GM12878 (cell line): ENCODE data around the gene MTMR4. TPM values are rescaled to one million over a fixed set of nuclear protein-coding genes. Genes with fewer than 3 reads are reported as not detected.
A peak's percentile ranks its signal among the peaks of the same experiment; 100 is the strongest.

Experiments
- ATAC-seq: fragments of 200-7000 bp; cut with Tn5 transposase; 3 replicates; pipeline ENCODE4 v1.9.1; 2020; ENCODE audit warnings: mild to moderate bottlenecking, moderate library complexity
- BruUV-seq: library from RNA; stranded (reverse); fragments of 400-500 nt; replicated peaks from 2 replicates; lab custom pipeline; 2021; lab: Mats Ljungman, UMichigan
- CTCF ChIA-PET: fragments of 300-600 bp; sonication (Branson Sonifier 250); formaldehyde crosslinking; extraction: SDS; loops from one replicate; lab custom pipeline; 2021; ENCODE audit warnings: inconsistent platforms; lab: Yijun Ruan, JAX
- POLR2A ChIA-PET: fragments of 350-600 bp; formaldehyde crosslinking; extraction: SDS; loops from one replicate; lab custom pipeline; 2021; ENCODE audit warnings: inconsistent platforms; lab: Charles Lee
- RAD21 ChIA-PET: fragments of 300-600 bp; sonication (Branson Sonifier 250); formaldehyde crosslinking; loops from one replicate; lab custom pipeline; 2023; ENCODE audit warnings: antibody characterized with exemption; ENCODE audit not compliant: unreplicated experiment; lab: Charles Lee
- SMC1A ChIA-PET: fragments of 300-600 bp; sonication (Branson Sonifier 250); formaldehyde crosslinking; loops from one replicate; lab custom pipeline; 2023; ENCODE audit not compliant: unreplicated experiment, uncharacterized antibody; lab: Charles Lee
- DNase-seq: peaks from one replicate; pipeline ENCODE4 v3.0.0-alpha.2; 2011; ENCODE audit warnings: low read depth, low spot score
- FAIRE-seq: peaks from 3 replicates; lab custom pipeline; 2011; peaks lifted over from hg19 to GRCh38; lab: Jason Lieb, UNC
- H2AFZ ChIP-seq: 2 replicates; pipeline ENCODE4 v1.6.0; 2011; ENCODE audit warnings: low read depth, low read length, control low read depth; ENCODE audit not compliant: control insufficient read depth
- H3K27ac ChIP-seq: 2 replicates; pipeline ENCODE4 v1.5.1; 2011; ENCODE audit warnings: control low read depth; ENCODE audit not compliant: control insufficient read depth, insufficient read depth
- H3K27me3 ChIP-seq, 2 experiments: replicated peaks in 1 of 2; 2 replicates each; pipeline versions ENCODE4 v1.6.0 to v1.6.1; 2011; ENCODE audit warnings: low read length in 1 of 2; ENCODE audit not compliant: control insufficient read depth in 2 of 2, insufficient read depth in 2 of 2
- H3K36me3 ChIP-seq, 2 experiments: 2 replicates each; pipeline ENCODE4 v1.5.1; 2011; ENCODE audit warnings: low read length in 1 of 2; ENCODE audit not compliant: control insufficient read depth in 2 of 2, insufficient read depth in 2 of 2
- H3K4me1 ChIP-seq: 2 replicates; pipeline ENCODE4 v1.6.1; 2011; ENCODE audit warnings: mild to moderate bottlenecking, low read length, moderate library complexity, mixed read lengths; ENCODE audit not compliant: control insufficient read depth, insufficient read depth
- H3K4me2 ChIP-seq: 2 replicates; pipeline ENCODE4 v1.6.0; 2011; ENCODE audit warnings: control low read depth; ENCODE audit not compliant: control insufficient read depth, insufficient read depth
- H3K4me3 ChIP-seq: fragments of 200-600 bp; sonication (generic); 2 replicates; pipeline ENCODE4 v1.5.1; 2016
- H3K79me2 ChIP-seq: 2 replicates; pipeline ENCODE4 v1.6.0; 2011; ENCODE audit warnings: low read length; ENCODE audit not compliant: control insufficient read depth, insufficient read depth
- H3K9ac ChIP-seq: 2 replicates; pipeline ENCODE4 v1.8.0; 2011; ENCODE audit warnings: low read length, control low read depth, mixed read lengths; ENCODE audit not compliant: control insufficient read depth, insufficient read depth
- H3K9me3 ChIP-seq: replicated peaks from 3 replicates; pipeline ENCODE4 v1.5.1; 2011; ENCODE audit warnings: mild to moderate bottlenecking, low read length; ENCODE audit not compliant: control insufficient read depth, insufficient read depth
- H4K20me1 ChIP-seq: 2 replicates; pipeline ENCODE4 v1.6.0; 2011; ENCODE audit not compliant: control insufficient read depth, insufficient read depth
- CREB1 ChIP-seq: IDR thresholded peaks from 2 replicates; pipeline ENCODE4 v1.6.1; 2012; ENCODE audit warnings: low read depth, mild to moderate bottlenecking, inconsistent platforms
- CUX1 ChIP-seq: IDR thresholded peaks from 2 replicates; pipeline ENCODE4 v1.6.1; 2012; ENCODE audit warnings: improper control_type of control experiment, low read depth, low read length; ENCODE audit not compliant: insufficient replicate concordance
- GATAD2B ChIP-seq: fragments of 450-650 bp; conservative IDR thresholded peaks from 2 replicates; pipeline ENCODE4 v1.6.1; 2017; ENCODE audit warnings: low read depth, mild to moderate bottlenecking, moderate library complexity
- HDAC2 ChIP-seq: fragments of 200-600 bp; sonication (generic); IDR thresholded peaks from 2 replicates; pipeline ENCODE4 v1.6.1; 2017
- IKZF1 ChIP-seq: fragments of 450-650 bp; conservative IDR thresholded peaks from 2 replicates; pipeline ENCODE4 v1.6.1; 2017; ENCODE audit warnings: antibody characterized with exemption, mild to moderate bottlenecking
- MTA3 ChIP-seq: IDR thresholded peaks from 2 replicates; pipeline ENCODE4 v1.6.1; 2012; ENCODE audit warnings: low read length, inconsistent platforms, borderline replicate concordance
- NFXL1 ChIP-seq: fragments of 450-650 bp; IDR thresholded peaks from 2 replicates; pipeline ENCODE4 v1.6.1; 2017; ENCODE audit warnings: antibody characterized with exemption, mild to moderate bottlenecking, borderline replicate concordance
- NFYA ChIP-seq: IDR thresholded peaks from 2 replicates; pipeline ENCODE4 v1.6.1; 2011; ENCODE audit warnings: low read depth, mild to moderate bottlenecking, low read length, improper control_type of control experiment, borderline replicate concordance
- PBX3 ChIP-seq: IDR thresholded peaks from 2 replicates; pipeline ENCODE4 v1.6.1; 2011; ENCODE audit warnings: mild to moderate bottlenecking, low read depth, low read length, moderate library complexity; ENCODE audit not compliant: insufficient replicate concordance
- RBBP5 ChIP-seq: fragments of 200-600 bp; sonication (generic); conservative IDR thresholded peaks from 2 replicates; pipeline ENCODE4 v1.6.1; 2016
- TBL1XR1 ChIP-seq: IDR thresholded peaks from 2 replicates; pipeline ENCODE4 v1.6.1; 2012; ENCODE audit warnings: low read depth, low read length, improper control_type of control experiment
- TCF7 ChIP-seq: IDR thresholded peaks from 2 replicates; pipeline ENCODE4 v1.6.1; 2014; ENCODE audit warnings: antibody characterized with exemption, borderline replicate concordance
- YY1 ChIP-seq: IDR thresholded peaks from 2 replicates; pipeline ENCODE4 v1.6.1; 2011; ENCODE audit warnings: low read depth, mild to moderate bottlenecking, low read length
- ZNF217 ChIP-seq: fragments of 450-650 bp; IDR thresholded peaks from 2 replicates; pipeline ENCODE4 v1.6.1; 2017; ENCODE audit warnings: antibody characterized with exemption, mild to moderate bottlenecking
- ZNF384 ChIP-seq: IDR thresholded peaks from 2 replicates; pipeline ENCODE4 v1.6.1; 2012; ENCODE audit warnings: low read depth, mild to moderate bottlenecking, low read length, improper control_type of control experiment, borderline replicate concordance
- WGBS: methylation state at CpG from one replicate; pipeline ENCODE4 v1.1.6; 2016; ENCODE audit warnings: low lambda C conversion rate; ENCODE audit not compliant: insufficient replicate concordance, insufficient coverage; ENCODE audit errors: missing lambda C conversion rate; 5-methylcytosine and 5-hydroxymethylcytosine counted together
- in situ Hi-C: fragments of 300-500 bp; cut with MboI; formaldehyde crosslinking; loops from 9 replicates; pipeline ENCODE4 v1.14.3; 2018; ENCODE audit warnings: mixed read lengths
- intact Hi-C: fragments of 100-400 bp; cut with micrococcal nuclease; formaldehyde crosslinking; loops from one replicate; pipeline ENCODE4 v1.14.2; 2022; ENCODE audit not compliant: unreplicated experiment
- polyA plus RNA-seq, 11 experiments: library from polyadenylated mRNA; depleted of rRNA in 4 of 11; unstranded in 6 of 11; stranded (reverse) in 5 of 11; fragments of >200 nt; fragmentation: Nextera tagmentation in 4 of 11; fragmentation: Illumina TruSeq in 1 of 11; extraction: Ambion mirVana in 4 of 11; extraction: Trizol in 1 of 11; gene quantifications; 1 replicate in 1 of 11; 2 replicates in 10 of 11; pipeline versions ENCODE4 v1.2.1 to v1.2.3, GENCODE V29; 2011 to 2016; ENCODE audit warnings: inconsistent platforms in 2 of 11, missing spikeins in 2 of 11, low read depth in 1 of 11
- total RNA-seq, 4 experiments: library from RNA; depleted of rRNA in 3 of 4; stranded (reverse); fragments of >200 nt in 3 of 4; fragmentation: Illumina TruSeq in 1 of 4; extraction: Trizol in 1 of 4; gene quantifications; 2 replicates each; pipeline versions ENCODE4 v1.2.1 to v1.2.3, GENCODE V29; 2013 to 2021

The MTMR4 gene
- total and polyA plus RNA-seq, 10 of the 15 experiments (the other 5 are each of a cell fraction or from before 2014, with no cell fraction given): 12.8 to 127 (median 53.2) TPM

- no peak for TF ChIP-seq CUX1
- TF ChIP-seq, all 136 proteins: peak for 0
These were observed 7.9 kb downstream of the MTMR4 start (continued) for GRCh38 chr17:58506354-58507080.

GRCh38 chr17:58504826-58505351, 9.5 kb downstream of the MTMR4 start:
- peaks cover 9% of the 10 kb centered on the region for H3K79me2 ChIP-seq
- H3K9me3 ChIP-seq: no peaks in the 10 kb centered on the region
- ChIA-PET POLR2A (interaction anchor here (0.9 to 1.7 kb wide), 3 partner anchors 10 to 87 kb away, joined by 3 to 5 read pairs (median 4); partner anchors contain the start of genes MTMR4 and RNF43), SMC1A (interaction anchor here (0.7 to 4.0 kb wide), 6 partner anchors 9 to 187 kb away, joined by 3 to 22 read pairs (median 4); partner anchors contain the start of genes MTMR4 and TSPOAP1), RAD21 (interaction anchor here (1.0 to 1.4 kb wide), 4 partner anchors 8 to 187 kb away, joined by 3 to 4 read pairs (median 3); partner anchors contain the start of gene MTMR4), CTCF (interaction anchor here (1.0 to 2.3 kb wide), 4 partner anchors 10 to 188 kb away, joined by 3 to 15 read pairs (median 6); partner anchors contain the start of gene MTMR4)
- H2AFZ ChIP-seq: peak overlapping the region; percentile 16
- H3K27me3 ChIP-seq: no peaks in the 10 kb centered on the region
- FAIRE-seq (peak; percentile 99), DNase-seq (peak; percentile 68), ATAC-seq (peak; percentile 98)
- H3K27ac ChIP-seq: peak overlapping the region; percentile 77
- H3K36me3 ChIP-seq: peaks cover 27 to 63% of the 10 kb centered on the region in 2 experiments
- no TSS peak for BruUV-seq
- peak overlapping the region; percentile 42; the same call in 1 of the 2 replicates for H3K4me3 ChIP-seq
- in situ Hi-C loops (no loop called here), intact Hi-C loops (no loop called here)
- peaks cover 20% of the 10 kb centered on the region for H3K4me1 ChIP-seq
- H3K9ac ChIP-seq: peak overlapping the region; percentile 24
- H4K20me1 ChIP-seq: no peaks in the 10 kb centered on the region; the same call in 1 of the 2 replicates
- peak overlapping the region; percentile 72 for H3K4me2 ChIP-seq
- WGBS: 44% methylated on average over 11 of the region's 11 CpGs
- 0 out of 2 replicates have a peak, but pooled peaks have one; percentile 49 for TF ChIP-seq MTA3
- TF ChIP-seq ZNF217: no peak
- TF ChIP-seq CREB1: peak; percentile 43; the same call in 1 of the 2 replicates
- no peak for TF ChIP-seq TBL1XR1
- no peak for TF ChIP-seq ZNF384
- no peak for TF ChIP-seq NFXL1
- peak; percentile 82 for TF ChIP-seq YY1
- no peak for TF ChIP-seq PBX3
- no peak for TF ChIP-seq NFYA
- peak; percentile 92 for TF ChIP-seq IKZF1
- TF ChIP-seq RBBP5: no peak
- no peak for TF ChIP-seq HDAC2
- TF ChIP-seq GATAD2B: peak; percentile 37; the same call in 1 of the 2 replicates
- peak; percentile 58 for TF ChIP-seq TCF7
